ENCODE data around the gene ZSCAN1.

- TF ChIP-seq POLR2AphosphoS5 (IDR thresholded peaks at IDR 0.05; ENCODE audit: borderline replicate concordance, low read depth, low read length) (no peak), EZH2 (IDR thresholded peaks at IDR 0.05) (no peak)
Measured at GRCh38 chr19:58044391-58044790, 10.6 kb downstream of the ZSCAN1 start.

Data from SK-N-MC (cell line).